SK-N-SH treated with all-trans-retinoic acid at 6 μM for 48 hours (cell line): ENCODE results near the gene EMC6.

Experiments
- ARNTL ChIP-seq: fragments of 450-650 bp; formaldehyde crosslinking; IDR thresholded peaks from 2 replicates; pipeline ENCODE4 v1.5.0; 2020; ENCODE audit warnings: low read depth, mild to moderate bottlenecking, moderate library complexity, borderline replicate concordance
- GLIS3 ChIP-seq: fragments of 250-450 bp; sonication (Bioruptor Pico); IDR thresholded peaks from 2 replicates; pipeline ENCODE4 v1.5.0; 2020; ENCODE audit warnings: mild to moderate bottlenecking, moderate library complexity
- POU6F1 ChIP-seq: fragments of 250-450 bp; sonication (Bioruptor Pico); IDR thresholded peaks from 2 replicates; pipeline ENCODE4 v1.8.0; 2021; ENCODE audit warnings: low read depth, mild to moderate bottlenecking, moderate library complexity, borderline replicate concordance
- PPARA ChIP-seq: fragments of 250-450 bp; sonication (Bioruptor Pico); IDR thresholded peaks from 2 replicates; pipeline ENCODE4 v1.5.0; 2020; ENCODE audit warnings: mild to moderate bottlenecking, borderline replicate concordance
- SNAI2 ChIP-seq: fragments of 250-450 bp; sonication (Bioruptor Pico); IDR thresholded peaks from 2 replicates; pipeline ENCODE4 v1.5.0; 2020; ENCODE audit warnings: mild to moderate bottlenecking, moderate library complexity
- TCF4 ChIP-seq: fragments of 250-450 bp; sonication (Bioruptor Pico); IDR thresholded peaks from 2 replicates; pipeline ENCODE4 v1.8.0; 2021; ENCODE audit warnings: mild to moderate bottlenecking, moderate library complexity, borderline replicate concordance
- ZFP30 ChIP-seq: fragments of 450-650 bp; formaldehyde crosslinking; IDR thresholded peaks from 2 replicates; pipeline ENCODE4 v1.5.0; 2022; ENCODE audit warnings: mild to moderate bottlenecking, moderate library complexity
- ZNF8 ChIP-seq: fragments of 450-650 bp; formaldehyde crosslinking; IDR thresholded peaks from 2 replicates; pipeline ENCODE4 v1.5.0; 2020; ENCODE audit warnings: mild to moderate bottlenecking, moderate library complexity

GRCh38 chr17:3719265-3719664, 50.7 kb downstream of the EMC6 start:
- TF ChIP-seq SNAI2 (CRISPR knock-in tag) (no peak), ZNF8 (no peak), PPARA (CRISPR knock-in tag) (no peak), POU6F1 (CRISPR knock-in tag) (no peak), TCF4 (CRISPR knock-in tag) (no peak), ARNTL (CRISPR knock-in tag) (no peak), ZFP30 (no peak), GLIS3 (CRISPR knock-in tag) (no peak)
